ENCODE results near the gene GTF2B. TPM values are rescaled to one million over a fixed set of nuclear protein-coding genes. Genes with fewer than 3 reads are reported as not detected.
A peak's percentile ranks its signal among the peaks of the same experiment; 100 is the strongest.
"Not testable (repeated sequence)": the region's sequence is repeated elsewhere in the genome, so short reads cannot be mapped to it uniquely, and the experiment has no call there.

GTF2B gene
- total and polyA plus RNA-seq, 2 donors (not counting 1 experiment from before 2014, with no cell fraction given), result 29.2 to 32.0 TPM

- CTCF ChIA-PET, result no interaction called here
- Histone ChIP-seq H3K36me3 (replicated peaks in 1 of 2; ENCODE audit: control extremely low read depth in 1 of 2, control insufficient read depth in 1 of 2, extremely low read depth in 1 of 2, insufficient read depth in 2 of 2, low read length in 1 of 2) (peaks cover 5 to 36% of the 10 kb centered on the region in 2 experiments), H3K4me2 (replicated peaks; ENCODE audit: low read depth, low read length, poor library complexity, severe bottlenecking) (no peak overlapping the region), H3K4me1 (ENCODE audit: control insufficient read depth in 2 of 2, insufficient read depth in 2 of 2, low read length in 2 of 2) (no peaks in the 10 kb centered on the region), H3K9me3 (ENCODE audit: control extremely low read depth in 1 of 3, control insufficient read depth in 2 of 3, insufficient read depth in 1 of 3, low read length in 2 of 3) (no peaks in the 10 kb centered on the region), H3K27me3 (replicated peaks in 1 of 4; ENCODE audit: control extremely low read depth in 1 of 4, control insufficient read depth in 3 of 4, insufficient read depth in 4 of 4, low read length in 3 of 4) (no peaks in the 10 kb centered on the region), H4K20me1 (ENCODE audit: control insufficient read depth, insufficient read depth, low read length, poor library complexity, severe bottlenecking) (peaks cover 37% of the 10 kb centered on the region), H3K27ac (ENCODE audit: low read length in 2 of 2) (no peak overlapping the region), H3K4me3 (ENCODE audit: control extremely low read depth in 1 of 5, extremely low read depth in 1 of 5, insufficient read depth in 1 of 5, low read depth in 2 of 5, low read length in 4 of 5) (no peak overlapping the region), H3K79me2 (ENCODE audit: control insufficient read depth, insufficient read depth, low read length) (peaks cover 85% of the 10 kb centered on the region), H2AFZ (ENCODE audit: insufficient read depth, low read depth, low read length, poor library complexity, severe bottlenecking) (no peak overlapping the region), H3K9ac (ENCODE audit: low read length) (no peak overlapping the region)
- TF ChIP-seq EZH2 (IDR thresholded peaks at IDR 0.05; ENCODE audit: borderline replicate concordance, insufficient read depth, low read depth, low read length, poor library complexity, severe bottlenecking) (no peak), CTCF (IDR thresholded peaks at IDR 0.05) (no peak)
- Mint-ChIP-seq H3K27me3 (no peaks in the 10 kb centered on the region), H3K27ac (peak overlapping the region; percentile 27), H3K9me3 (ENCODE audit: insufficient read depth) (no peaks in the 10 kb centered on the region), H3K4me3 (no peak overlapping the region), H3K4me1 (peaks cover 30% of the 10 kb centered on the region)
- DNase-seq, result no peak
- intact Hi-C loops (cut with micrococcal nuclease), result loop anchor here (10.0 kb wide), 1 partner anchor 1548 kb away; no protein-coding TSS in a partner anchor
- WGBS (ENCODE audit: insufficient coverage), result 100% methylated on average over 2 of the region's 3 CpGs
- no peak for ATAC-seq (ENCODE audit: low read depth)
- POLR2A ChIA-PET, result no interaction called here
Observed at GRCh38 chr1:88883156-88883555, 8.2 kb downstream of the GTF2B start.

- intact Hi-C loops (cut with micrococcal nuclease), result loop anchor here (10.0 kb wide), 1 partner anchor 1546 kb away; no protein-coding TSS in a partner anchor
- ATAC-seq (ENCODE audit: low read depth); POLR2A ChIA-PET: not testable (repeated sequence)
Observed at GRCh38 chr1:88880717-88881116, 10.7 kb downstream of the GTF2B start.

More at GRCh38 chr1:88880717-88881116, 10.7 kb downstream of the GTF2B start:
- H3K4me3 ChIP-seq (ENCODE audit: control extremely low read depth in 1 of 5, extremely low read depth in 1 of 5, insufficient read depth in 1 of 5, low read depth in 2 of 5, low read length in 4 of 5); H3K9ac ChIP-seq (ENCODE audit: low read length); H3K27ac ChIP-seq (ENCODE audit: low read length in 2 of 2); H3K4me2 ChIP-seq (replicated peaks; ENCODE audit: low read depth, low read length, poor library complexity, severe bottlenecking); H3K9me3 ChIP-seq (ENCODE audit: control extremely low read depth in 1 of 3, control insufficient read depth in 2 of 3, insufficient read depth in 1 of 3, low read length in 2 of 3); H3K27me3 ChIP-seq (replicated peaks in 1 of 4; ENCODE audit: control extremely low read depth in 1 of 4, control insufficient read depth in 3 of 4, insufficient read depth in 4 of 4, low read length in 3 of 4); H3K9me3 Mint-ChIP-seq (ENCODE audit: insufficient read depth); H3K27ac Mint-ChIP-seq; H3K4me3 Mint-ChIP-seq; H3K27me3 Mint-ChIP-seq; DNase-seq; H2AFZ ChIP-seq (ENCODE audit: insufficient read depth, low read depth, low read length, poor library complexity, severe bottlenecking); H3K4me1 ChIP-seq (ENCODE audit: control insufficient read depth in 2 of 2, insufficient read depth in 2 of 2, low read length in 2 of 2): not testable (repeated sequence)
- peaks cover 5 to 22% of the 10 kb centered on the region in 2 experiments for H3K36me3 ChIP-seq (replicated peaks in 1 of 2; ENCODE audit: control extremely low read depth in 1 of 2, control insufficient read depth in 1 of 2, extremely low read depth in 1 of 2, insufficient read depth in 2 of 2, low read length in 1 of 2)
- peaks cover 51% of the 10 kb centered on the region for H4K20me1 ChIP-seq (ENCODE audit: control insufficient read depth, insufficient read depth, low read length, poor library complexity, severe bottlenecking)
- CTCF ChIA-PET, result interaction anchor here (0.9 to 1.1 kb wide), 3 partner anchors 10 to 227 kb away, joined by 3 to 5 read pairs (median 3); no protein-coding TSS in a partner anchor
- H3K4me1 Mint-ChIP-seq, result peaks cover 26% of the 10 kb centered on the region
- H3K79me2 ChIP-seq (ENCODE audit: control insufficient read depth, insufficient read depth, low read length), result peaks cover 89% of the 10 kb centered on the region
- 89% methylated on average over 3 of the region's 8 CpGs for WGBS (ENCODE audit: insufficient coverage)
